ENCODE measurements around the gene KRTAP10-9. TPM values are rescaled to one million over a fixed set of nuclear protein-coding genes. Genes with fewer than 3 reads are reported as not detected.

Gene KRTAP10-9
- total RNA-seq, 4 donors from 2014 or later, result not detected

GRCh38 chr21:44601596-44602462 lies 25.1 kb upstream of the KRTAP10-9 start:
- peaks cover 18 to 45% (median 36%) of the 10 kb centered on the region in 3 donors for H3K27me3 ChIP-seq

GRCh38 chr21:44602463-44602850 lies 24.4 kb upstream of the KRTAP10-9 start:
- no peak overlapping the region for H3K27ac ChIP-seq
- ATAC-seq, result no peak
- in situ Hi-C loops (cut with MboI; ENCODE audit: low sequenced_read_pairs in 4 of 4), result no loop called here
- H3K4me1 ChIP-seq, result no peaks in the 10 kb centered on the region
- intact Hi-C loops (cut with DNase I; ENCODE audit: low total_unique reads), result no loop called here
- no peak overlapping the region for H3K4me3 ChIP-seq
- H3K9me3 ChIP-seq, result no peaks in the 10 kb centered on the region
- no peaks in the 10 kb centered on the region for H3K36me3 ChIP-seq
- peaks cover 18 to 45% (median 31%) of the 10 kb centered on the region in 3 donors for H3K27me3 ChIP-seq
- TF ChIP-seq CTCF (IDR thresholded peaks at IDR 0.05 in 4 of 5, conservative IDR thresholded peaks at IDR 0.05 in 1 of 5) (no peak), POLR2A (IDR thresholded peaks at IDR 0.05) (no peak)
- no peak for DNase-seq

More at GRCh38 chr21:44601596-44602462, 25.1 kb upstream of the KRTAP10-9 start:
- Histone ChIP-seq H3K9me3 (no peaks in the 10 kb centered on the region), H3K4me3 (no peak overlapping the region), H3K36me3 (no peaks in the 10 kb centered on the region), H3K27ac (no peak overlapping the region), H3K4me1 (no peaks in the 10 kb centered on the region)
- no peak for ATAC-seq
- TF ChIP-seq POLR2A (IDR thresholded peaks at IDR 0.05), result no peak
- TF ChIP-seq CTCF (IDR thresholded peaks at IDR 0.05 in 4 of 5, conservative IDR thresholded peaks at IDR 0.05 in 1 of 5), result no peak
- in situ Hi-C loops (cut with MboI; ENCODE audit: low sequenced_read_pairs in 4 of 4) (no loop called here), intact Hi-C loops (cut with DNase I; ENCODE audit: low total_unique reads) (no loop called here)
- DNase-seq, result no peak

GRCh38 chr21:44603109-44603875 lies 23.6 kb upstream of the KRTAP10-9 start:
- TF ChIP-seq CTCF (IDR thresholded peaks at IDR 0.05 in 4 of 5, conservative IDR thresholded peaks at IDR 0.05 in 1 of 5) (no peak), POLR2A (IDR thresholded peaks at IDR 0.05) (no peak)
- no peaks in the 10 kb centered on the region for H3K9me3 ChIP-seq
- in situ Hi-C loops (cut with MboI; ENCODE audit: low sequenced_read_pairs in 4 of 4), result no loop called here

GRCh38 chr21:44603911-44604310 lies 23.0 kb upstream of the KRTAP10-9 start:
- Histone ChIP-seq H3K9me3 (no peaks in the 10 kb centered on the region), H3K36me3 (no peaks in the 10 kb centered on the region), H3K27me3 (peaks cover 18 to 36% (median 23%) of the 10 kb centered on the region in 3 donors), H3K27ac (no peak overlapping the region), H3K4me1 (no peaks in the 10 kb centered on the region), H3K4me3 (no peak overlapping the region)
- in situ Hi-C loops (cut with MboI; ENCODE audit: low sequenced_read_pairs in 4 of 4) (no loop called here), intact Hi-C loops (cut with DNase I; ENCODE audit: low total_unique reads) (no loop called here)
- DNase-seq, result no peak
- TF ChIP-seq POLR2A (IDR thresholded peaks at IDR 0.05) (no peak), CTCF (IDR thresholded peaks at IDR 0.05 in 4 of 5, conservative IDR thresholded peaks at IDR 0.05 in 1 of 5) (no peak)
- no peak for ATAC-seq

More at GRCh38 chr21:44603109-44603875, 23.6 kb upstream of the KRTAP10-9 start:
- Histone ChIP-seq H3K36me3 (no peaks in the 10 kb centered on the region), H3K27me3 (peaks cover 18 to 40% (median 28%) of the 10 kb centered on the region in 3 donors), H3K27ac (no peak overlapping the region), H3K4me1 (no peaks in the 10 kb centered on the region), H3K4me3 (no peak overlapping the region)
- intact Hi-C loops (cut with DNase I; ENCODE audit: low total_unique reads), result no loop called here
- ATAC-seq (no peak), DNase-seq (no peak)
